GM06990 (cell line): ENCODE data around the gene TNIK.

Source experiments
- DNase-seq: peaks from one replicate; pipeline ENCODE4 v3.0.0-alpha.2; 2011; ENCODE audit not compliant: insufficient read length; ENCODE audit errors: extremely low read depth
- H3K27me3 ChIP-seq: replicated peaks from 2 replicates; pipeline ENCODE4 v1.6.0; 2011; ENCODE audit warnings: low read length; ENCODE audit not compliant: control insufficient read depth, insufficient read depth
- H3K36me3 ChIP-seq: 2 replicates; pipeline ENCODE4 v1.5.1; 2011; ENCODE audit warnings: low read length; ENCODE audit not compliant: control insufficient read depth, insufficient read depth
- H3K4me3 ChIP-seq: replicated peaks from 2 replicates; pipeline ENCODE4 v1.5.1; 2011; ENCODE audit warnings: low read depth, mild to moderate bottlenecking, control low read depth, low read length
- TF ChIP-seq, protein P1 (sequence below): IDR thresholded peaks from 2 replicates; pipeline ENCODE4 v1.5.1; 2011; ENCODE audit warnings: low read length, control low read depth, mild to moderate bottlenecking, inconsistent platforms; ENCODE audit not compliant: insufficient read depth, poor library complexity, severe bottlenecking

Gene TNIK

GRCh38 chr3:171200052-171200749 lies 260.0 kb downstream of the TNIK start:
- DNase-seq, result no peak
- TF ChIP-seq, protein P1, sequence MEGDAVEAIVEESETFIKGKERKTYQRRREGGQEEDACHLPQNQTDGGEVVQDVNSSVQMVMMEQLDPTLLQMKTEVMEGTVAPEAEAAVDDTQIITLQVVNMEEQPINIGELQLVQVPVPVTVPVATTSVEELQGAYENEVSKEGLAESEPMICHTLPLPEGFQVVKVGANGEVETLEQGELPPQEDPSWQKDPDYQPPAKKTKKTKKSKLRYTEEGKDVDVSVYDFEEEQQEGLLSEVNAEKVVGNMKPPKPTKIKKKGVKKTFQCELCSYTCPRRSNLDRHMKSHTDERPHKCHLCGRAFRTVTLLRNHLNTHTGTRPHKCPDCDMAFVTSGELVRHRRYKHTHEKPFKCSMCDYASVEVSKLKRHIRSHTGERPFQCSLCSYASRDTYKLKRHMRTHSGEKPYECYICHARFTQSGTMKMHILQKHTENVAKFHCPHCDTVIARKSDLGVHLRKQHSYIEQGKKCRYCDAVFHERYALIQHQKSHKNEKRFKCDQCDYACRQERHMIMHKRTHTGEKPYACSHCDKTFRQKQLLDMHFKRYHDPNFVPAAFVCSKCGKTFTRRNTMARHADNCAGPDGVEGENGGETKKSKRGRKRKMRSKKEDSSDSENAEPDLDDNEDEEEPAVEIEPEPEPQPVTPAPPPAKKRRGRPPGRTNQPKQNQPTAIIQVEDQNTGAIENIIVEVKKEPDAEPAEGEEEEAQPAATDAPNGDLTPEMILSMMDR, result no peak
- Histone ChIP-seq H3K27me3 (no peaks in the 10 kb centered on the region), H3K4me3 (no peak overlapping the region), H3K36me3 (no peaks in the 10 kb centered on the region)

GRCh38 chr3:171199473-171199829 lies 260.8 kb downstream of the TNIK start:
- Histone ChIP-seq H3K27me3 (no peaks in the 10 kb centered on the region), H3K36me3 (no peaks in the 10 kb centered on the region), H3K4me3 (no peak overlapping the region)
- TF ChIP-seq, protein P1, result no peak
- DNase-seq, result no peak

- Histone ChIP-seq H3K27me3 (no peaks in the 10 kb centered on the region), H3K4me3 (no peak overlapping the region), H3K36me3 (no peaks in the 10 kb centered on the region)
- DNase-seq, result no peak
- TF ChIP-seq, protein P1, result no peak
Measured at GRCh38 chr3:171198781-171199472, 261.3 kb downstream of the TNIK start.

GRCh38 chr3:171195686-171196085 lies 264.5 kb downstream of the TNIK start:
- no peak overlapping the region for H3K4me3 ChIP-seq
- H3K27me3 ChIP-seq, result no peaks in the 10 kb centered on the region
- DNase-seq, result no peak
- TF ChIP-seq, protein P1, result no peak
- no peaks in the 10 kb centered on the region for H3K36me3 ChIP-seq

DNA sequence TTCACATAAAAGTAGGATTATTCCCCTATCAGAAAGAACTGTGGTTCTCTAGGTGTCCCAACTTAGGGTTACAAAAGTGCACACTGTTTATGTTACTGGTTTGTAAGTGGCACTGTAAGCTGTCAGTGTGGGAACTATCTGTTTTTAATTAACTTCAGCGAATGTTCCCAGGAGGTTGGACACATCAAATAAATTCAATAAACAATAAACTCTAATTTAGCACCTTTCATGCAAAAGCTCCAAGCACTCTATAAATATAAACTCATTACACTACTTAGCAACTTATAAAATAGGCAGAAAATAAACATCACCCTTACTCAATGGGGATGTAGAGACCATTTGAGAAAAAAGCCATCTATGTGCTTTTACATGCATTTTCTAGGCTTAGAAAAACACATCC lies 265.2 kb downstream of the TNIK start:
- TF ChIP-seq, protein P1, result no peak
- Histone ChIP-seq H3K4me3 (no peak overlapping the region), H3K27me3 (no peaks in the 10 kb centered on the region), H3K36me3 (no peaks in the 10 kb centered on the region)
- DNase-seq, result no peak
